ENCODE results near the gene CTAGE8.
"Not testable (repeated sequence)": the region's sequence is repeated elsewhere in the genome, so short reads cannot be mapped to it uniquely, and the experiment has no call there.

- TF ChIP-seq CTCF (IDR thresholded peaks at IDR 0.05); POLR2AphosphoS5 (IDR thresholded peaks at IDR 0.05); EP300 (IDR thresholded peaks at IDR 0.05; ENCODE audit: low read depth): not testable (repeated sequence)
These were observed 40.6 kb upstream of the CTAGE8 start for GRCh38 chr7:144309702-144310101.
